HepG2 (cell line): ENCODE measurements around the gene OGT.

Experiments used
- CTCF ChIP-seq: sonication (generic); formaldehyde crosslinking; IDR thresholded peaks from 2 replicates; pipeline ENCODE4 v1.5.0; 2020; ENCODE audit warnings: mild to moderate bottlenecking, missing genetic modification reagents, moderate library complexity
- EED ChIP-seq: sonication (generic); formaldehyde crosslinking; IDR thresholded peaks from 2 replicates; pipeline ENCODE4 v1.5.0; 2020; ENCODE audit warnings: mild to moderate bottlenecking, missing genetic modification reagents
- EZH2 ChIP-seq: conservative IDR thresholded peaks from 2 replicates; pipeline ENCODE4 v1.6.1; 2012; ENCODE audit warnings: mild to moderate bottlenecking, low read depth, low read length, moderate library complexity
- IKZF1 ChIP-seq: fragments of 450-650 bp; IDR thresholded peaks from 2 replicates; pipeline ENCODE4 v1.7.1; 2016
- NR2F2 ChIP-seq: IDR thresholded peaks from 2 replicates; pipeline ENCODE4 v1.6.1; 2012; ENCODE audit warnings: low read depth, inconsistent platforms, borderline replicate concordance
- SMYD3 ChIP-seq: sonication (generic); formaldehyde crosslinking; IDR thresholded peaks from 2 replicates; pipeline ENCODE4 v1.8.1; 2023; ENCODE audit warnings: mild to moderate bottlenecking, missing genetic modification reagents
- SOX6 ChIP-seq, 2 experiments: fragments of 450-650 bp in 1 of 2; sonication (generic) in 1 of 2; formaldehyde crosslinking in 1 of 2; IDR thresholded peaks; 2 replicates each; pipeline versions ENCODE4 v1.4.0 to v1.6.1; 2017 to 2020; ENCODE audit warnings: antibody characterized with exemption in 1 of 2, mild to moderate bottlenecking in 1 of 2, missing genetic modification reagents in 1 of 2
- ZNF12 ChIP-seq: sonication (generic); formaldehyde crosslinking; IDR thresholded peaks from 2 replicates; pipeline ENCODE4 v1.5.0; 2020; ENCODE audit warnings: missing genetic modification reagents
- ZNF24 ChIP-seq: fragments of 450-650 bp; IDR thresholded peaks from 2 replicates; pipeline ENCODE4 v1.6.1; 2017; ENCODE audit warnings: antibody characterized with exemption, mild to moderate bottlenecking

- TF ChIP-seq IKZF1 (no peak), NR2F2 (no peak), EED (CRISPR knock-in tag) (no peak), ZNF24 (no peak), EZH2 (no peak), ZNF12 (CRISPR knock-in tag) (no peak), SMYD3 (CRISPR knock-in tag) (no peak), CTCF (CRISPR knock-in tag) (no peak), SOX6 (IDR thresholded peaks at IDR 0.05) (no peak), SOX6 (CRISPR knock-in tag; IDR thresholded peaks at IDR 0.05) (no peak)
Observed at GRCh38 chrX:71622032-71622575, 89.2 kb downstream of the OGT start.
